Stomach (tissue), 4 donors: ENCODE measurements around the gene KIF3C.

Source experiments
- POLR2A ChIP-seq, 4 donors: fragments of 450-650 bp; IDR thresholded peaks; one replicate each; pipeline ENCODE4 v1.6.1; 2016; ENCODE audit warnings: antibody characterized with exemption in 4 of 4, control low read depth in 2 of 4, mild to moderate bottlenecking in 1 of 4, moderate library complexity in 1 of 4
- POLR2AphosphoS5 ChIP-seq, 3 donors: sonication (generic); formaldehyde crosslinking; IDR thresholded peaks; one replicate each; pipeline ENCODE4 v1.6.1; 2016; ENCODE audit warnings: antibody characterized with exemption in 3 of 3
- TF ChIP-seq, protein P1 (sequence below), 7 experiments: fragments of 450-650 bp in 4 of 7; fragments of 200-600 bp in 3 of 7; sonication (generic) in 3 of 7; IDR thresholded peaks; one replicate each; pipeline ENCODE4 v1.5.1; 2016 to 2019; ENCODE audit warnings: antibody characterized with exemption in 7 of 7, control low read depth in 2 of 7, mild to moderate bottlenecking in 1 of 7

DNA sequence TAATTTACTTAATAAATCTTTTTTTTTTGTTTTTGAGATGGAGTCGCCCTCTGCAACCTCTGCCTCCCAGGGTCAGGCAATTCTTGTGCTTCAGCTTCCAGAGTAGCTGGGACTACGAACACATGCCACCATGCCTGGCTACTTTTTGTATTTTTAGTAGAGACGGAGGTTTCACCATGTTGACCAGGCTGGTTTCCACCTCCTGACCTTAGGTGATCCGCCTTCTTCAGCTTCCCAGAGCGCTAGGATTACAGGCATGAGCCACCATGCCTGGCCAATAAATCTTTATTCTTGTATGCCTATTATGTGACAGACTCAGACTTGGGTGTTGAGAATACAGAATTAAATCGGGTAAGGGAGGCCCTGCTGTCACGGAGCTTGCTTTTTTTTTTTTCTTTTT, 87.3 kb downstream of the KIF3C start:
- TF ChIP-seq POLR2AphosphoS5 (IDR thresholded peaks at IDR 0.05) = no peak
- TF ChIP-seq, protein P1, sequence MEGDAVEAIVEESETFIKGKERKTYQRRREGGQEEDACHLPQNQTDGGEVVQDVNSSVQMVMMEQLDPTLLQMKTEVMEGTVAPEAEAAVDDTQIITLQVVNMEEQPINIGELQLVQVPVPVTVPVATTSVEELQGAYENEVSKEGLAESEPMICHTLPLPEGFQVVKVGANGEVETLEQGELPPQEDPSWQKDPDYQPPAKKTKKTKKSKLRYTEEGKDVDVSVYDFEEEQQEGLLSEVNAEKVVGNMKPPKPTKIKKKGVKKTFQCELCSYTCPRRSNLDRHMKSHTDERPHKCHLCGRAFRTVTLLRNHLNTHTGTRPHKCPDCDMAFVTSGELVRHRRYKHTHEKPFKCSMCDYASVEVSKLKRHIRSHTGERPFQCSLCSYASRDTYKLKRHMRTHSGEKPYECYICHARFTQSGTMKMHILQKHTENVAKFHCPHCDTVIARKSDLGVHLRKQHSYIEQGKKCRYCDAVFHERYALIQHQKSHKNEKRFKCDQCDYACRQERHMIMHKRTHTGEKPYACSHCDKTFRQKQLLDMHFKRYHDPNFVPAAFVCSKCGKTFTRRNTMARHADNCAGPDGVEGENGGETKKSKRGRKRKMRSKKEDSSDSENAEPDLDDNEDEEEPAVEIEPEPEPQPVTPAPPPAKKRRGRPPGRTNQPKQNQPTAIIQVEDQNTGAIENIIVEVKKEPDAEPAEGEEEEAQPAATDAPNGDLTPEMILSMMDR (IDR thresholded peaks at IDR 0.05) = no peak
- no peak for TF ChIP-seq POLR2A (IDR thresholded peaks at IDR 0.05)
